GM12874 (cell line): Measurements from ENCODE around the gene MYBPC3.

Source experiments
- TF ChIP-seq, protein P1 (sequence below): IDR thresholded peaks from 2 replicates; pipeline ENCODE4 v1.5.1; 2011; ENCODE audit warnings: low read depth, mild to moderate bottlenecking, control low read depth, low read length, moderate library complexity; ENCODE audit not compliant: insufficient read depth

The MYBPC3 gene

DNA sequence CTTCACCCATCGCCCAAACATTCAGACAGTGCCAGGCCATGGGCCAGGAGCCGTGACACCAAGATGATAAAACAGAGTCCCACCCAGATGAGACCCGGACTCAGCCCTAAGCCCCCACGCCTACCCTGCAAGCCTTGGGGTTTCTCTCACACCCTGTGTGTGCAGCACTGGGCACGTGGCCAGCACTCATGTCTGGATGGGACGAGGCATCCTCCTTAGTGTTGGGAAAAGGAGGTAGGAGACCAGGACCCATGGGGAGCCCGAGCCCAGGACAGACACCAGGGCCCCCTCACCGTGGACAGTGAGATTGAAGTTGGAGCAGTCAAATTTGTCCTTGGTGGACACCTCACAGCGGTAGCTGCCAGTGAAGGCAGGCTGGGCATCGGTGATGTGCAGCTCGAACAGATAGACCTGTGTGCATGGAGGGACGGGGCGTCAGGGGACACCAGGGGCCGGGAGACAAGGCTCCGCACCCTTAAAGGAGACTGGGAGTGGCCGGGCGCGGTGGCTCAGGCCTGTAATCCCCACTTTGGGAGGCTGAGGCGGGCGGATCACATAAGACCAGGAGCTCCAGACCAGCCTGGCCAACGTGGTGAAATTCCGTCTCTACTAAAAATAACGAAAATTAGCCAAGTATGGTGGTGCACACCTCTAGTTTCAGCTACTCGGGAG lies 4.2 kb downstream of the MYBPC3 start:
- TF ChIP-seq, protein P1, sequence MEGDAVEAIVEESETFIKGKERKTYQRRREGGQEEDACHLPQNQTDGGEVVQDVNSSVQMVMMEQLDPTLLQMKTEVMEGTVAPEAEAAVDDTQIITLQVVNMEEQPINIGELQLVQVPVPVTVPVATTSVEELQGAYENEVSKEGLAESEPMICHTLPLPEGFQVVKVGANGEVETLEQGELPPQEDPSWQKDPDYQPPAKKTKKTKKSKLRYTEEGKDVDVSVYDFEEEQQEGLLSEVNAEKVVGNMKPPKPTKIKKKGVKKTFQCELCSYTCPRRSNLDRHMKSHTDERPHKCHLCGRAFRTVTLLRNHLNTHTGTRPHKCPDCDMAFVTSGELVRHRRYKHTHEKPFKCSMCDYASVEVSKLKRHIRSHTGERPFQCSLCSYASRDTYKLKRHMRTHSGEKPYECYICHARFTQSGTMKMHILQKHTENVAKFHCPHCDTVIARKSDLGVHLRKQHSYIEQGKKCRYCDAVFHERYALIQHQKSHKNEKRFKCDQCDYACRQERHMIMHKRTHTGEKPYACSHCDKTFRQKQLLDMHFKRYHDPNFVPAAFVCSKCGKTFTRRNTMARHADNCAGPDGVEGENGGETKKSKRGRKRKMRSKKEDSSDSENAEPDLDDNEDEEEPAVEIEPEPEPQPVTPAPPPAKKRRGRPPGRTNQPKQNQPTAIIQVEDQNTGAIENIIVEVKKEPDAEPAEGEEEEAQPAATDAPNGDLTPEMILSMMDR, result no peak

GRCh38 chr11:47347137-47347536 lies 5.4 kb downstream of the MYBPC3 start:
- TF ChIP-seq, protein P1, result no peak

DNA sequence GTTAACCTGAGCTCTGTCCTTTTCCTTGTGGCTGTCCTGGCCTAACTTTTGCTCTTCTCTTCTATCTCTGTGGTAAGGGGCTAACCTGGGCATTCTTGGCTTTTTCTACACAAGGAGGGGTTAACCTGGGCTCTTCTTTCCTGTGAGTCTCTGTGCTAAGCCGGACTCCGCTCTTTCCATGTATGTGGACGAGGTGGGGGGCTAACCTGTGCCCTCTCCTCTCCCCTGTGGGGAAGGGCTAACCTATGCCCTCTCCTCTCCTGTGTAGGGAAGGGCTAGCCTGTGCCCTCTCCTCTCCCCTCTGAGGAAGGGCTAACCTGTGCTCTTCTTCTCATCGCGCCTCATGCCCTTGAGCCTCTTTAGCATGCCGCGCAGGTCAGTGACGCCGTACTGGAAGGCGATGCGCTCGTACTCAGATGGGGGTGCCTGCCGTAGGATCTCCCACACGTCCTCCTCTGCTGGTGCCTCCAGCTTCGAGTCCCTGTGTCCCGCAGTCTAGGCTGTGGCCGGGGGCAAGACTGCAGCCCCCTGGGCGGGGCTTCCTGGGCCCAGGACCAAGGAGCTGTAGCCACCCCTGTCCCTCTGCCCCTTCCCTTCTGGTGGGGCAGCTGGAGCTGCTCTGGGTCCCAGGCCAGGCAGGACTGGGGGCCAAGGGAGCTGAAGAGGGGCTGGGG lies 6.5 kb downstream of the MYBPC3 start:
- TF ChIP-seq, protein P1, result no peak

DNA sequence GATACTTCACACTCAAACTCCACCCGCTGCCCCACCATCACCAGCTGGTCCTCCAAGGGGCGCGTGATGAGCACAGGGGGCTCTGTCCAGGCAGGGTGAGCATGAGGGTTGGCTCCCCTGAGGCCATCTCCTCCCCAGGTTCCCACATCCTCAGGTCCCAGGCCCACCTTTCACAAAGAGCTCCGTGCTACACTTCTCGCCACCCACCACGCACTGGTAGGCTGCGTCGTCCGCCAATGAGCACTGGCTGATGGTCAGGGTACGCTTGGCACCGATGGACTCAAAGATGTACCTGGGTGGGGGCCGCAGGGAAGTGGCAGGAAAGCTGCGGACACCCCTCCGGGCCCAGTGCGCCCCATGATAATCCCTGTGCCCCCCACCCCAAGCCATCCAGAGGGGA lies 9.6 kb downstream of the MYBPC3 start:
- TF ChIP-seq, protein P1, result no peak

- TF ChIP-seq, protein P1, result no peak
These were observed 10.3 kb downstream of the MYBPC3 start for GRCh38 chr11:47342036-47342803.

- TF ChIP-seq, protein P1, result no peak
These were observed 11.3 kb downstream of the MYBPC3 start for GRCh38 chr11:47340980-47341775.
